K562 (cell line): ENCODE measurements around the gene CTPS2. TPM values are rescaled to one million over a fixed set of nuclear protein-coding genes. Genes with fewer than 3 reads are reported as not detected.

Experiments
- CAMTA2 ChIP-seq: fragments of 250-450 bp; sonication (Bioruptor Pico); conservative IDR thresholded peaks from 2 replicates; pipeline ENCODE4 v1.5.1; 2022
- CBFA2T3 ChIP-seq: fragments of 450-650 bp; IDR thresholded peaks from 2 replicates; pipeline ENCODE4 v1.6.1; 2017
- DNMT1 ChIP-seq: fragments of 450-650 bp; IDR thresholded peaks from 2 replicates; pipeline ENCODE4 v1.6.1; 2016; ENCODE audit warnings: antibody characterized with exemption, mild to moderate bottlenecking
- ETV1 ChIP-seq: fragments of 450-650 bp; conservative IDR thresholded peaks from 2 replicates; pipeline ENCODE4 v1.6.1; 2016; ENCODE audit warnings: missing genetic modification characterization, control low read depth, low read depth, missing compliant biosample characterization
- NCOA2 ChIP-seq, 2 experiments: fragments of 450-650 bp; IDR thresholded peaks; 2 replicates each; pipeline ENCODE4 v1.6.1; 2018; ENCODE audit warnings: mild to moderate bottlenecking in 2 of 2, moderate library complexity in 1 of 2; ENCODE audit not compliant: partially characterized antibody in 2 of 2
- PHF21A ChIP-seq: fragments of 450-650 bp; IDR thresholded peaks from 2 replicates; pipeline ENCODE4 v1.6.1; 2017; ENCODE audit warnings: low read depth, borderline replicate concordance
- STAT5A ChIP-seq: IDR thresholded peaks from 2 replicates; pipeline ENCODE4 v1.6.1; 2012; ENCODE audit warnings: low read length, inconsistent platforms, borderline replicate concordance
- ZNF785 ChIP-seq: fragments of 250-450 bp; sonication (Bioruptor Pico); IDR thresholded peaks from 2 replicates; pipeline ENCODE4 v1.4.0; 2020; ENCODE audit warnings: mild to moderate bottlenecking
- polyA plus RNA-seq, 8 experiments: library from polyadenylated mRNA; depleted of rRNA in 4 of 8; stranded (reverse) in 5 of 8; unstranded in 3 of 8; fragments of >200 nt; fragmentation: Nextera tagmentation in 2 of 8; fragmentation: Illumina TruSeq in 1 of 8; extraction: Ambion mirVana in 2 of 8; extraction: Trizol in 1 of 8; gene quantifications; 2 replicates each; pipeline versions ENCODE4 v1.2.1 to v1.2.3, GENCODE V29; 2011 to 2014; ENCODE audit warnings: inconsistent platforms in 1 of 8, missing spikeins in 1 of 8
- total RNA-seq, 7 experiments: library from RNA; depleted of rRNA in 6 of 7; stranded (reverse); fragments of >200 nt in 6 of 7; fragmentation: Illumina TruSeq in 2 of 7; extraction: Trizol in 2 of 7; gene quantifications; 2 replicates each; pipeline versions ENCODE4 v1.2.1 to v1.2.3, GENCODE V29; 2011 to 2021; ENCODE audit warnings: low replicate concordance in 1 of 7
- TF ChIP-seq, protein P1 (sequence below): sonication (generic); formaldehyde crosslinking; IDR thresholded peaks from 2 replicates; pipeline ENCODE4 v1.8.0; 2023; ENCODE audit warnings: missing genetic modification reagents, mild to moderate bottlenecking, borderline replicate concordance
- TF ChIP-seq, protein P2 (sequence below), 2 experiments: fragments of 450-650 bp; conservative IDR thresholded peaks; 2 replicates each; pipeline ENCODE4 v1.6.1; 2017; ENCODE audit warnings: mild to moderate bottlenecking in 2 of 2, moderate library complexity in 2 of 2
- TF ChIP-seq, protein P3 (sequence below), 2 experiments: fragments of 250-450 bp in 1 of 2; fragments of 450-650 bp in 1 of 2; sonication (Bioruptor Pico) in 1 of 2; IDR thresholded peaks; 2 replicates each; pipeline versions ENCODE4 v1.6.1 to v1.8.0; 2016 to 2021; ENCODE audit warnings: mild to moderate bottlenecking in 2 of 2, moderate library complexity in 2 of 2, missing compliant biosample characterization in 1 of 2, missing genetic modification characterization in 1 of 2
- TF ChIP-seq, protein P4 (sequence below): fragments of 450-650 bp; IDR thresholded peaks from 2 replicates; pipeline ENCODE4 v1.6.1; 2016
- TF ChIP-seq, protein P5 (sequence below): sonication (generic); formaldehyde crosslinking; IDR thresholded peaks from 2 replicates; pipeline ENCODE4 v1.8.0; 2022; ENCODE audit warnings: mild to moderate bottlenecking, missing genetic modification reagents

CTPS2 gene
- total and polyA plus RNA-seq, 9 of the 15 experiments (the other 6 are each of a cell fraction or from before 2014, with no cell fraction given), result 5.4 to 19.5 (median 14.1) TPM

DNA sequence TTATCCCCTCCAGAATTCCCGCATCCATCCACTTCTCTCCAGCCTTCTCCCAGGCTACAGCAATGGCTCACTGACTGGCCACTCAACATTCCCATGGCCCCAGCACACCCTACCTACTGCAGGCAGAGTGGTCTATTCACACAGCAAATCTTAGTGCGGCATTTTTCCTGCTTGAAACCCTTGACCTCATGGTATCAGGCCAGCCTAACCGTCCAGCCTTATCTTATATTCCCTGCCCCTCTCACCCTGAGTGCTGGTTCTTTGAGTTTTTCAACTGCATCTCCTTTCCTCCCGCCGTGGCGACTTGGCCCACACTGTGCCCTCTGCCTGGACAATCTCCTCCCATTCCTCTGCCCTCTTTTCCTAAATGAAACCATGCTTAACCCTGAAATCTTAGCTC lies 72.5 kb downstream of the CTPS2 start (continued):
- TF ChIP-seq, protein P1, sequence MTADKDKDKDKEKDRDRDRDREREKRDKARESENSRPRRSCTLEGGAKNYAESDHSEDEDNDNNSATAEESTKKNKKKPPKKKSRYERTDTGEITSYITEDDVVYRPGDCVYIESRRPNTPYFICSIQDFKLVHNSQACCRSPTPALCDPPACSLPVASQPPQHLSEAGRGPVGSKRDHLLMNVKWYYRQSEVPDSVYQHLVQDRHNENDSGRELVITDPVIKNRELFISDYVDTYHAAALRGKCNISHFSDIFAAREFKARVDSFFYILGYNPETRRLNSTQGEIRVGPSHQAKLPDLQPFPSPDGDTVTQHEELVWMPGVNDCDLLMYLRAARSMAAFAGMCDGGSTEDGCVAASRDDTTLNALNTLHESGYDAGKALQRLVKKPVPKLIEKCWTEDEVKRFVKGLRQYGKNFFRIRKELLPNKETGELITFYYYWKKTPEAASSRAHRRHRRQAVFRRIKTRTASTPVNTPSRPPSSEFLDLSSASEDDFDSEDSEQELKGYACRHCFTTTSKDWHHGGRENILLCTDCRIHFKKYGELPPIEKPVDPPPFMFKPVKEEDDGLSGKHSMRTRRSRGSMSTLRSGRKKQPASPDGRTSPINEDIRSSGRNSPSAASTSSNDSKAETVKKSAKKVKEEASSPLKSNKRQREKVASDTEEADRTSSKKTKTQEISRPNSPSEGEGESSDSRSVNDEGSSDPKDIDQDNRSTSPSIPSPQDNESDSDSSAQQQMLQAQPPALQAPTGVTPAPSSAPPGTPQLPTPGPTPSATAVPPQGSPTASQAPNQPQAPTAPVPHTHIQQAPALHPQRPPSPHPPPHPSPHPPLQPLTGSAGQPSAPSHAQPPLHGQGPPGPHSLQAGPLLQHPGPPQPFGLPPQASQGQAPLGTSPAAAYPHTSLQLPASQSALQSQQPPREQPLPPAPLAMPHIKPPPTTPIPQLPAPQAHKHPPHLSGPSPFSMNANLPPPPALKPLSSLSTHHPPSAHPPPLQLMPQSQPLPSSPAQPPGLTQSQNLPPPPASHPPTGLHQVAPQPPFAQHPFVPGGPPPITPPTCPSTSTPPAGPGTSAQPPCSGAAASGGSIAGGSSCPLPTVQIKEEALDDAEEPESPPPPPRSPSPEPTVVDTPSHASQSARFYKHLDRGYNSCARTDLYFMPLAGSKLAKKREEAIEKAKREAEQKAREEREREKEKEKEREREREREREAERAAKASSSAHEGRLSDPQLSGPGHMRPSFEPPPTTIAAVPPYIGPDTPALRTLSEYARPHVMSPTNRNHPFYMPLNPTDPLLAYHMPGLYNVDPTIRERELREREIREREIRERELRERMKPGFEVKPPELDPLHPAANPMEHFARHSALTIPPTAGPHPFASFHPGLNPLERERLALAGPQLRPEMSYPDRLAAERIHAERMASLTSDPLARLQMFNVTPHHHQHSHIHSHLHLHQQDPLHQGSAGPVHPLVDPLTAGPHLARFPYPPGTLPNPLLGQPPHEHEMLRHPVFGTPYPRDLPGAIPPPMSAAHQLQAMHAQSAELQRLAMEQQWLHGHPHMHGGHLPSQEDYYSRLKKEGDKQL, result no peak
- TF ChIP-seq, protein P2, sequence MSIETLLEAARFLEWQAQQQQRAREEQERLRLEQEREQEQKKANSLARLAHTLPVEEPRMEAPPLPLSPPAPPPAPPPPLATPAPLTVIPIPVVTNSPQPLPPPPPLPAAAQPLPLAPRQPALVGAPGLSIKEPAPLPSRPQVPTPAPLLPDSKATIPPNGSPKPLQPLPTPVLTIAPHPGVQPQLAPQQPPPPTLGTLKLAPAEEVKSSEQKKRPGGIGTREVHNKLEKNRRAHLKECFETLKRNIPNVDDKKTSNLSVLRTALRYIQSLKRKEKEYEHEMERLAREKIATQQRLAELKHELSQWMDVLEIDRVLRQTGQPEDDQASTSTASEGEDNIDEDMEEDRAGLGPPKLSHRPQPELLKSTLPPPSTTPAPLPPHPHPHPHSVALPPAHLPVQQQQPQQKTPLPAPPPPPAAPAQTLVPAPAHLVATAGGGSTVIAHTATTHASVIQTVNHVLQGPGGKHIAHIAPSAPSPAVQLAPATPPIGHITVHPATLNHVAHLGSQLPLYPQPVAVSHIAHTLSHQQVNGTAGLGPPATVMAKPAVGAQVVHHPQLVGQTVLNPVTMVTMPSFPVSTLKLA (conservative IDR thresholded peaks at IDR 0.05), result no peak
- no peak for TF ChIP-seq DNMT1
- TF ChIP-seq, protein P3, sequence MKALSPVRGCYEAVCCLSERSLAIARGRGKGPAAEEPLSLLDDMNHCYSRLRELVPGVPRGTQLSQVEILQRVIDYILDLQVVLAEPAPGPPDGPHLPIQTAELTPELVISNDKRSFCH (CRISPR knock-in tag; IDR thresholded peaks at IDR 0.05), result no peak
- TF ChIP-seq, protein P3 (tag; IDR thresholded peaks at IDR 0.05), result no peak
- no peak for TF ChIP-seq NCOA2 (IDR thresholded peaks at IDR 0.05; ENCODE audit: partially characterized antibody in 2 of 2)
- TF ChIP-seq ETV1 (tag), result no peak
- TF ChIP-seq CAMTA2 (CRISPR knock-in tag), result no peak
- TF ChIP-seq, protein P4, sequence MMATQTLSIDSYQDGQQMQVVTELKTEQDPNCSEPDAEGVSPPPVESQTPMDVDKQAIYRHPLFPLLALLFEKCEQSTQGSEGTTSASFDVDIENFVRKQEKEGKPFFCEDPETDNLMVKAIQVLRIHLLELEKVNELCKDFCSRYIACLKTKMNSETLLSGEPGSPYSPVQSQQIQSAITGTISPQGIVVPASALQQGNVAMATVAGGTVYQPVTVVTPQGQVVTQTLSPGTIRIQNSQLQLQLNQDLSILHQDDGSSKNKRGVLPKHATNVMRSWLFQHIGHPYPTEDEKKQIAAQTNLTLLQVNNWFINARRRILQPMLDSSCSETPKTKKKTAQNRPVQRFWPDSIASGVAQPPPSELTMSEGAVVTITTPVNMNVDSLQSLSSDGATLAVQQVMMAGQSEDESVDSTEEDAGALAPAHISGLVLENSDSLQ, result no peak
- TF ChIP-seq CBFA2T3, result peak; percentile 49
- no peak for TF ChIP-seq STAT5A
- no peak for TF ChIP-seq PHF21A
- TF ChIP-seq, protein P5, sequence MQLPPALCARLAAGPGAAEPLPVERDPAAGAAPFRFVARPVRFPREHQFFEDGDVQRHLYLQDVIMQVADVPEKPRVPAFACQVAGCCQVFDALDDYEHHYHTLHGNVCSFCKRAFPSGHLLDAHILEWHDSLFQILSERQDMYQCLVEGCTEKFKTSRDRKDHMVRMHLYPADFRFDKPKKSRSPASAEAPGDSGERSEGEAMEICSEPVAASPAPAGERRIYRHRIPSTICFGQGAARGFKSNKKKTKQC, result no peak
- no peak for TF ChIP-seq ZNF785 (CRISPR knock-in tag)
